ENCODE measurements around the gene POMT2.

The POMT2 gene

DNA sequence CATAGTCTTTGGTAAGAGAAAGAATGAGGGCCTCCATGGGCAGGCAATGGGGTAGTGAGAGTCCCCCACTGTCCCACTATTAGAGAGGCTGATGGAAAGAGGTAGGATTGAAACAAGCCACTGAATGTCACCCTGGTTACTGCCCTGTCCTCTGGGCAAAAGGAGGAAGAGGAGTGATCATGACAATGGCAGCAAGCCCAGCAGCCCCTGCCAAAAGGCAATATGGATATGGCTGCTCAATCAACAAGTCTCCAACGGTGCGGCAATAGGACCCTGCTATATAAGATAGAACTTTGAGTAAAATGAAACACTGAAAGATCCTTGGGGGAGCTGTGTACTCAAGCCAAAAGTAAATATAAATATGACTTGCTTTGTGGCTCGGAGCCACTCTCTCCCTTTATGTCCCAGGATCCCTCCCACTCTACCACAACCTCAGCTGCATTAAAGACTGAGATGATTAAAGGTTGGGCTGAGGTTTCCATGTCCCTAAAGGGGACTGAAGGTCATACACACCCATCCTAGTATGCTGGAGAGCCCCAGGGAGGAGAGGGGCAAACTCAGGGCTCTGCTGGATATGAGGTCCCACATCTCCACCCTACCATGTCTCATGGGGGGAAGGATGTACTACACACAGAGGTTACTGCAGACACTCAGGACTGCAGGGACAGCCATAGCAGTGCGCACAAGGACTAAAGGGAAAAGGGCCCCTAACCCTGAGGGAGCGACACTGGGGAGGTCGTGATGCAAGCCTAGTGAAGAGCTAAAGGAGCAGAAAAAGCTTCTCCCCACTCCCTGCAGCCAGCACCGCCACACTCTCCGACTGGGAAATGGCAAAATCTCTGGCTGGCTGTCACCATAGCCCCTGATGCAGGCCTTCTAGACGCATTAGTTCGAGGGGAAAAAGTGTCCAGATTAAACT is 5.9 kb downstream of the POMT2 start:
- in situ Hi-C loops (cut with MboI; ENCODE audit: low pct_unique_long_range_greater_than_20kb, low sequenced_read_pairs, unreplicated experiment): loop anchor here (25.0 kb wide), 1 partner anchor 427 kb away; no protein-coding TSS in a partner anchor
- TF ChIP-seq, protein P1, sequence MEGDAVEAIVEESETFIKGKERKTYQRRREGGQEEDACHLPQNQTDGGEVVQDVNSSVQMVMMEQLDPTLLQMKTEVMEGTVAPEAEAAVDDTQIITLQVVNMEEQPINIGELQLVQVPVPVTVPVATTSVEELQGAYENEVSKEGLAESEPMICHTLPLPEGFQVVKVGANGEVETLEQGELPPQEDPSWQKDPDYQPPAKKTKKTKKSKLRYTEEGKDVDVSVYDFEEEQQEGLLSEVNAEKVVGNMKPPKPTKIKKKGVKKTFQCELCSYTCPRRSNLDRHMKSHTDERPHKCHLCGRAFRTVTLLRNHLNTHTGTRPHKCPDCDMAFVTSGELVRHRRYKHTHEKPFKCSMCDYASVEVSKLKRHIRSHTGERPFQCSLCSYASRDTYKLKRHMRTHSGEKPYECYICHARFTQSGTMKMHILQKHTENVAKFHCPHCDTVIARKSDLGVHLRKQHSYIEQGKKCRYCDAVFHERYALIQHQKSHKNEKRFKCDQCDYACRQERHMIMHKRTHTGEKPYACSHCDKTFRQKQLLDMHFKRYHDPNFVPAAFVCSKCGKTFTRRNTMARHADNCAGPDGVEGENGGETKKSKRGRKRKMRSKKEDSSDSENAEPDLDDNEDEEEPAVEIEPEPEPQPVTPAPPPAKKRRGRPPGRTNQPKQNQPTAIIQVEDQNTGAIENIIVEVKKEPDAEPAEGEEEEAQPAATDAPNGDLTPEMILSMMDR (IDR thresholded peaks at IDR 0.05; ENCODE audit: extremely low read depth, insufficient read depth, missing control alignments): no peak
- no peak for DNase-seq (ENCODE audit: low spot score)

DNA sequence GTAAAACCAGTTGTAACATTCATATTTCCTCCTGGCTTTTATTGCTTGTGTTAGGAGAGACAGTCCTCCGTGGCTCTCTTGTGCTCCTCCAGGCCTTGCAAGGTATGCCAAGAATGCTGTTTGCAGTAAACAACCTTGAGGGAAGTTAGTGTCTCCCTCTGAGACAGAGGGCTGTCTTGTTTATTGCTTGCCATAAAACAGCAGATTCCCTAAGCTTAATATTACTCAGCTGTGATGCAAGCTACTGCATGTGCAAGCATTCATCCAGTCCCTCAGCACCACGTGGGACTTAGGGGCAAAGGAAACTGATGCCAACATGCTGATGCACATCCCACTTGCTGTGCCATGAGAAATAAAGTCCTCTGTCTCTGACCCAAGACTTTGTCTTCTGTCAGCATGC is 6.6 kb downstream of the POMT2 start:
- DNase-seq (ENCODE audit: low spot score): no peak
- TF ChIP-seq, protein P1 (IDR thresholded peaks at IDR 0.05; ENCODE audit: extremely low read depth, insufficient read depth, missing control alignments): no peak
- in situ Hi-C loops (cut with MboI; ENCODE audit: low pct_unique_long_range_greater_than_20kb, low sequenced_read_pairs, unreplicated experiment): loop anchor here (25.0 kb wide), 1 partner anchor 427 kb away; no protein-coding TSS in a partner anchor

DNA sequence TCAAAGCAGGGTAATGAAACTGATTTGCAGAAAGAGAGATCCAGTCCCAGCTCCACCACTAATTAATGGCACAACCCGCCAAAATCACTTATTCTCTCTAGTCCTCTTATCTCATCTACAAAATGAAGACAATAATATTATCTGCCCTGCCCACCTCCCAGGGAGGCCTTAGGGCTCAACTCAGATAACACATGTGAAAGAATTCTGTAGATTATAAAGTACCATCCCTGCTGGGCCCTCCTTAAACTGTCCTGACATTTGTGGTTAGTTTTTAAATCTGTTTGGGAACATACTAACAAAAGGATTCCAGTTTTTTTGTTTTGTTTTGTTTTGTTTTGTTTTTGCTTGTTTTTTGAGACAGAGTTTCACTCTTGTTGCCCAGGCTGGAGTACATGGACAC is 7.3 kb downstream of the POMT2 start:
- no peak for DNase-seq (ENCODE audit: low spot score)
- in situ Hi-C loops (cut with MboI; ENCODE audit: low pct_unique_long_range_greater_than_20kb, low sequenced_read_pairs, unreplicated experiment): loop anchor here (25.0 kb wide), 1 partner anchor 426 kb away; no protein-coding TSS in a partner anchor
- TF ChIP-seq, protein P1 (IDR thresholded peaks at IDR 0.05; ENCODE audit: extremely low read depth, insufficient read depth, missing control alignments): no peak

DNA sequence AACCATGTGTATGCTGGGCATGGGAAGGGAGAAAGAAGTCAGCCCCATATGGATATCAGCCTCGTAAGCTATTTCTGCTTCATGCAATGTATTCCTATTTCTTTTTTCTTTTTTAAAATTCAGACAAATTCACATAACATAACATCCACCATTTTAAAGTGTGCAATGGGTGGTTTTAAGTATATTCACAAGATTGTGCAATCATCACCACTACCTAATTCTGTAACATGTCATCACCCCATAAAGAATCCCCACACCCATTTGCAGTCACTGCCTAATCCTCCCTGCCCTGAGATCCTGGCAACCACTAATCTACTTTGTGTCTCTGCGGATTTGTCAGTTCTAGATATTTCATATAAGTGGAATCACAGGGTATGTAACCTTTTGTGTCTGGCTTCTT is 9.5 kb downstream of the POMT2 start:
- in situ Hi-C loops (cut with MboI; ENCODE audit: low pct_unique_long_range_greater_than_20kb, low sequenced_read_pairs, unreplicated experiment): loop anchor here (25.0 kb wide), 1 partner anchor 424 kb away; no protein-coding TSS in a partner anchor
- TF ChIP-seq, protein P1 (IDR thresholded peaks at IDR 0.05; ENCODE audit: extremely low read depth, insufficient read depth, missing control alignments): no peak
- no peak for DNase-seq (ENCODE audit: low spot score)

DNA sequence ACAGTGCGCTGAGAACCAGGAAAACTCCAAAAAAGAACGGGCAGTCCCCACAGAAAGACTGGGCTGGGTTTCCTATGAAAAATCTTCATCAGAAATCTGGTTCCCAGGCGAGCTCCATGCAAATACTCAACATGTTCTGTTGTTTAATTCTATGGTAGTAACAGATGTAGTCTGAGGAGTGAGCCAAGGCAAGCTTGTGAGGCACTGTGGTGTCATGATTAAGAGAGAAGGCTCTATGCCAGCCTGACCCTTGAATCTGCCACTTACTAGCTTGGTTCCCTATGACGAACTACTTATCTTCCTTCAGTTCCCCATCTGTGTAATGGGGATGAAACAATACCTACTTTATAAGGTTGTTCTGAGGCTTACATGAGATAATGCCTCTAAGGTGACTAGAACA is 10.7 kb downstream of the POMT2 start:
- no peak for DNase-seq (ENCODE audit: low spot score)
- TF ChIP-seq, protein P1 (IDR thresholded peaks at IDR 0.05; ENCODE audit: extremely low read depth, insufficient read depth, missing control alignments): no peak
- in situ Hi-C loops (cut with MboI; ENCODE audit: low pct_unique_long_range_greater_than_20kb, low sequenced_read_pairs, unreplicated experiment): loop anchor here (25.0 kb wide), 1 partner anchor 423 kb away; no protein-coding TSS in a partner anchor

DNA sequence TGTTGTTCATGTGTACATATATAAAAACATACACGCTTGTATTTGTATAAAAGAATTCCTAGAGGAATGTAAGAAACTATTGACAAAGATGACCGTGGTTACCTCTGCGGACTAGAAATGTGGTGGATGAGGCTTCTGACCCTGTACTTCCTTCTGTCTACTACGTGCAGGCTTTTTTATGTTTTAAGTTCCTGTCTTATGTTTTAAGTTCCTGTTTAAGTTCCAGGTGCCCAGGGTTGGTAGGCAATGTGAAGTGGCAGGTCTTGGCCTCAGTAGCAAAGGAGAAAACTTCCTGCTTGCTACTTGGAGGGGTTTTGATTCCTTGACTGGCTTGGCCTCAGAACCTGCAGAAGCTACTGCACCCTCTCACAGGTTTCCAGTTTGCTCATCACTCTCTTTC is 11.6 kb downstream of the POMT2 start:
- TF ChIP-seq, protein P1 (IDR thresholded peaks at IDR 0.05; ENCODE audit: extremely low read depth, insufficient read depth, missing control alignments): no peak
- in situ Hi-C loops (cut with MboI; ENCODE audit: low pct_unique_long_range_greater_than_20kb, low sequenced_read_pairs, unreplicated experiment): loop anchor here (10.0 to 25.0 kb wide), 2 partner anchors 236 to 422 kb away; no protein-coding TSS in a partner anchor
- no peak for DNase-seq (ENCODE audit: low spot score)
